CD14-positive monocyte (primary cell): ENCODE measurements around the gene ECM2. TPM values are rescaled to one million over a fixed set of nuclear protein-coding genes. Genes with fewer than 3 reads are reported as not detected.
A peak's percentile ranks its signal among the peaks of the same experiment; 100 is the strongest.

Source experiments
- DNase-seq, 3 donors: peaks; one replicate each; pipeline ENCODE4 v3.0.0-alpha.2; 2011 to 2022
- H2AFZ ChIP-seq: 2 replicates; pipeline ENCODE4 v1.6.0; 2012; ENCODE audit warnings: mild to moderate bottlenecking, low read depth, low read length, inconsistent platforms; ENCODE audit not compliant: insufficient read depth, poor library complexity, severe bottlenecking
- H3K27ac ChIP-seq, 2 donors: 1 replicate in 1 of 2; 2 replicates in 1 of 2; pipeline ENCODE4 v1.5.1; 2012 to 2013; ENCODE audit warnings: low read length in 2 of 2, control low read depth in 1 of 2, inconsistent platforms in 1 of 2, low read depth in 1 of 2, mild to moderate bottlenecking in 1 of 2
- H3K27me3 ChIP-seq, 2 donors: one replicate each; pipeline versions ENCODE4 v1.6.0 to v1.6.1; 2011 to 2013; ENCODE audit warnings: low read length in 2 of 2; ENCODE audit not compliant: control insufficient read depth in 2 of 2, insufficient read depth in 2 of 2
- H3K36me3 ChIP-seq, 2 donors: replicated peaks in 1 of 2; 1 replicate in 1 of 2; 2 replicates in 1 of 2; pipeline versions ENCODE4 v1.5.1 to v1.6.1; 2012 to 2013; ENCODE audit warnings: low read length in 2 of 2, control low read depth in 1 of 2, inconsistent platforms in 1 of 2, mild to moderate bottlenecking in 1 of 2; ENCODE audit not compliant: insufficient read depth in 2 of 2, control insufficient read depth in 1 of 2
- H3K4me1 ChIP-seq, 2 donors: 1 replicate in 1 of 2; 2 replicates in 1 of 2; pipeline versions ENCODE4 v1.5.1 to v1.6.1; 2012 to 2013; ENCODE audit warnings: low read length in 2 of 2, control low read depth in 1 of 2, inconsistent platforms in 1 of 2, mild to moderate bottlenecking in 1 of 2, moderate library complexity in 1 of 2; ENCODE audit not compliant: insufficient read depth in 2 of 2, control insufficient read depth in 1 of 2
- H3K4me2 ChIP-seq: replicated peaks from 2 replicates; pipeline ENCODE3; 2012; ENCODE audit warnings: low read length, moderate library complexity, mild to moderate bottlenecking; ENCODE audit not compliant: poor library complexity, severe bottlenecking; ENCODE audit errors: extremely low read depth
- H3K4me3 ChIP-seq, 3 experiments: fragments of 200-600 bp in 1 of 3; sonication (generic) in 1 of 3; replicated peaks in 1 of 3; 1 replicate in 2 of 3; 2 replicates in 1 of 3; pipeline ENCODE4 v1.5.1; 2011 to 2013; ENCODE audit warnings: low read length in 3 of 3, mild to moderate bottlenecking in 3 of 3, control low read depth in 2 of 3, low read depth in 2 of 3, inconsistent platforms in 1 of 3, moderate library complexity in 1 of 3
- H3K79me2 ChIP-seq: 2 replicates; pipeline ENCODE4 v1.6.0; 2012; ENCODE audit warnings: mild to moderate bottlenecking, control low read depth, inconsistent platforms, low read length, moderate library complexity; ENCODE audit not compliant: insufficient read depth
- H3K9ac ChIP-seq: 2 replicates; pipeline ENCODE4 v1.6.0; 2017; ENCODE audit warnings: low read length, mild to moderate bottlenecking; ENCODE audit not compliant: insufficient read depth, poor library complexity, severe bottlenecking
- H3K9me3 ChIP-seq, 2 donors: replicated peaks in 1 of 2; 1 replicate in 1 of 2; 2 replicates in 1 of 2; pipeline versions ENCODE4 v1.5.1 to v1.6.1; 2012 to 2013; ENCODE audit warnings: low read length in 2 of 2, control low read depth in 1 of 2; ENCODE audit not compliant: control insufficient read depth in 1 of 2, insufficient read depth in 1 of 2
- H4K20me1 ChIP-seq: 2 replicates; pipeline ENCODE4 v1.6.0; 2012; ENCODE audit warnings: mild to moderate bottlenecking, low read length, control low read depth, moderate library complexity; ENCODE audit not compliant: insufficient read depth
- H3K27ac Mint-ChIP-seq, 7 donors: one replicate each; pipeline ENCODE4 v1.8.0; 2020; ENCODE audit warnings: mild to moderate bottlenecking in 7 of 7, mixed read lengths in 7 of 7, moderate library complexity in 6 of 7, inconsistent platforms in 2 of 7
- H3K27me3 Mint-ChIP-seq, 3 donors: one replicate each; pipeline ENCODE4 v1.8.0; 2021 to 2022; ENCODE audit warnings: low read depth in 3 of 3, mild to moderate bottlenecking in 3 of 3, mixed read lengths in 3 of 3, moderate library complexity in 3 of 3, inconsistent platforms in 1 of 3
- H3K36me3 Mint-ChIP-seq, 2 donors: one replicate each; pipeline ENCODE4 v1.8.0; 2020; ENCODE audit warnings: mixed read lengths in 2 of 2, inconsistent platforms in 1 of 2, mild to moderate bottlenecking in 1 of 2
- H3K4me1 Mint-ChIP-seq: one replicate; pipeline ENCODE4 v1.8.0; 2020; ENCODE audit warnings: mild to moderate bottlenecking, mixed read lengths
- H3K4me3 Mint-ChIP-seq, 2 donors: one replicate each; pipeline ENCODE4 v1.8.0; 2020; ENCODE audit warnings: mild to moderate bottlenecking in 2 of 2, mixed read lengths in 2 of 2, moderate library complexity in 1 of 2
- H3K9me3 Mint-ChIP-seq, 7 donors: one replicate each; pipeline ENCODE4 v1.8.0; 2020 to 2022; ENCODE audit warnings: mixed read lengths in 7 of 7, mild to moderate bottlenecking in 6 of 7, moderate library complexity in 6 of 7, inconsistent platforms in 2 of 7
- CTCF ChIP-seq: fragments of 200-600 bp; IDR thresholded peaks from one replicate; pipeline ENCODE4 v1.8.0; 2022; ENCODE audit warnings: antibody characterized with exemption, mild to moderate bottlenecking
- WGBS: methylation state at CpG from one replicate; pipeline ENCODE4 v1.1.5; 2013; ENCODE audit warnings: missing lambda C conversion rate; ENCODE audit not compliant: insufficient coverage; 5-methylcytosine and 5-hydroxymethylcytosine counted together
- intact Hi-C, 2 donors: fragments of 100-400 bp; cut with micrococcal nuclease; formaldehyde crosslinking; loops; one replicate each; pipeline versions ENCODE4 v1.15.0 to v1.15.1; 2023
- polyA plus RNA-seq, 3 donors: library from polyadenylated mRNA; depleted of rRNA in 1 of 3; unstranded in 2 of 3; stranded (reverse) in 1 of 3; fragments of 300-500 nt in 2 of 3; fragments of >200 nt in 1 of 3; fragmentation: Illumina TruSeq in 2 of 3; gene quantifications; 1 replicate in 2 of 3; 2 replicates in 1 of 3; pipeline ENCODE4 v1.2.3, GENCODE V29; 2012 to 2021

The ECM2 gene
- polyA plus RNA-seq, 3 donors: 0.15 TPM; not detected in 2

- peak overlapping the region in 1 of 7 donors; percentile 48 for H3K27ac Mint-ChIP-seq
- Histone ChIP-seq H3K4me1 (no peaks in the 10 kb centered on the region), H3K27me3 (no peaks in the 10 kb centered on the region), H3K4me2 (no peak overlapping the region), H2AFZ (no peak overlapping the region), H3K27ac (no peak overlapping the region), H3K4me3 (no peak overlapping the region), H3K79me2 (no peaks in the 10 kb centered on the region), H3K9ac (no peak overlapping the region), H3K36me3 (no peaks in the 10 kb centered on the region), H3K9me3 (no peaks in the 10 kb centered on the region), H4K20me1 (no peaks in the 10 kb centered on the region)
- H3K4me3 Mint-ChIP-seq: no peak overlapping the region
- no peak for DNase-seq
- peaks cover 0 to 3% (median 0%) of the 10 kb centered on the region in 7 donors for H3K9me3 Mint-ChIP-seq
- intact Hi-C loops: no loop called here
- peaks cover 5% of the 10 kb centered on the region in 2 donors for H3K36me3 Mint-ChIP-seq
- WGBS: 92% methylated on average over 2 of the region's 3 CpGs
- H3K4me1 Mint-ChIP-seq: no peaks in the 10 kb centered on the region
- peaks cover 0 to 6% (median 2%) of the 10 kb centered on the region in 3 donors for H3K27me3 Mint-ChIP-seq
- TF ChIP-seq CTCF: no peak
Measured at GRCh38 chr9:92517046-92517445, 18.7 kb downstream of the ECM2 start.

- no peaks in the 10 kb centered on the region for H3K36me3 ChIP-seq
- H3K4me3 Mint-ChIP-seq: no peak overlapping the region
- H3K27ac ChIP-seq: no peak overlapping the region
- no peak overlapping the region for H3K4me2 ChIP-seq
- no peak overlapping the region for H3K4me3 ChIP-seq
- TF ChIP-seq CTCF: no peak
- intact Hi-C loops: no loop called here
- no peaks in the 10 kb centered on the region for H3K79me2 ChIP-seq
- peaks cover 5% of the 10 kb centered on the region in 2 donors for H3K36me3 Mint-ChIP-seq
- H3K9me3 ChIP-seq: no peaks in the 10 kb centered on the region
- no peaks in the 10 kb centered on the region for H3K27me3 ChIP-seq
- no peak for DNase-seq
- no peak overlapping the region for H3K27ac Mint-ChIP-seq
- peaks cover 0 to 5% (median 2%) of the 10 kb centered on the region in 3 donors for H3K27me3 Mint-ChIP-seq
- no peaks in the 10 kb centered on the region for H3K4me1 ChIP-seq
- H2AFZ ChIP-seq: no peak overlapping the region
- WGBS: no CpG with 5 or more reads among the region's 1 CpG
- H3K9ac ChIP-seq: no peak overlapping the region
- peaks cover 0 to 3% (median 0%) of the 10 kb centered on the region in 7 donors for H3K9me3 Mint-ChIP-seq
- H4K20me1 ChIP-seq: no peaks in the 10 kb centered on the region
- no peaks in the 10 kb centered on the region for H3K4me1 Mint-ChIP-seq
Measured at GRCh38 chr9:92516521-92516920, 19.3 kb downstream of the ECM2 start.
